ENCODE results near the gene WNT10A. TPM values are rescaled to one million over a fixed set of nuclear protein-coding genes. Genes with fewer than 3 reads are reported as not detected.
A peak's percentile ranks its signal among the peaks of the same experiment; 100 is the strongest.

Gene WNT10A
- not detected for total RNA-seq

- peak within 1 kb of the TSS in 1 of 3 donors; percentile 22 for H3K4me3 ChIP-seq (ENCODE audit: low read length in 3 of 3)
- peak within 1 kb of the TSS in 1 of 3 donors; percentile 8 for H3K9ac ChIP-seq (ENCODE audit: low read depth in 1 of 3, low read length in 3 of 3)
- no peaks in the 10 kb centered on the region for H3K36me3 ChIP-seq (ENCODE audit: control insufficient read depth in 3 of 3, insufficient read depth in 3 of 3, low read length in 3 of 3)
- H3K27me3 ChIP-seq (ENCODE audit: control insufficient read depth in 3 of 3, insufficient read depth in 3 of 3, low read length in 3 of 3): peaks cover 60 to 78% (median 66%) of the 10 kb centered on the region in 3 donors
- H3K4me1 ChIP-seq (ENCODE audit: control insufficient read depth in 3 of 3, insufficient read depth in 3 of 3, low read length in 3 of 3): peaks cover 9 to 15% (median 14%) of the 10 kb centered on the region in 3 donors
- H3K27ac ChIP-seq (ENCODE audit: low read depth, low read length): no peak within 1 kb of the TSS
- H3K9me3 ChIP-seq (ENCODE audit: control insufficient read depth in 3 of 3, low read length in 3 of 3): no peaks in the 10 kb centered on the region
Measured at GRCh38 chr2:218880102-218880858, at the start of gene WNT10A. TSS of gene WNT10A (plus strand) at chr2:218880852. CDS start at chr2:218880996, 144 bp downstream.

- Histone ChIP-seq H3K27me3 (ENCODE audit: control insufficient read depth in 3 of 3, insufficient read depth in 3 of 3, low read length in 3 of 3) (no peaks in the 10 kb centered on the region), H3K27ac (ENCODE audit: low read depth, low read length) (peak within 1 kb of the TSS; percentile 85), H3K9ac (ENCODE audit: low read depth in 1 of 3, low read length in 3 of 3) (peak within 1 kb of the TSS; percentile 81 to 98 (median 92)), H3K4me3 (ENCODE audit: low read length in 3 of 3) (peak within 1 kb of the TSS; percentile 86 to 97 (median 92)), H3K4me1 (ENCODE audit: control insufficient read depth in 3 of 3, insufficient read depth in 3 of 3, low read length in 3 of 3) (peaks cover 58 to 88% (median 65%) of the 10 kb centered on the region in 3 donors), H3K9me3 (ENCODE audit: control insufficient read depth in 3 of 3, low read length in 3 of 3) (no peaks in the 10 kb centered on the region), H3K36me3 (ENCODE audit: control insufficient read depth in 3 of 3, insufficient read depth in 3 of 3, low read length in 3 of 3) (peaks cover 0 to 3% (median 2%) of the 10 kb centered on the region in 3 donors)
Measured at GRCh38 chr2:218831378-218831990, 49.2 kb upstream of the WNT10A start, which contains the start of gene PRKAG3. TSS of gene PRKAG3 (minus strand) at chr2:218831803.

- Histone ChIP-seq H3K36me3 (ENCODE audit: control insufficient read depth in 3 of 3, insufficient read depth in 3 of 3, low read length in 3 of 3) (peaks cover 0 to 2% (median under 1%) of the 10 kb centered on the region in 3 donors), H3K4me1 (ENCODE audit: control insufficient read depth in 3 of 3, insufficient read depth in 3 of 3, low read length in 3 of 3) (peaks cover 58 to 82% (median 60%) of the 10 kb centered on the region in 3 donors), H3K9me3 (ENCODE audit: control insufficient read depth in 3 of 3, low read length in 3 of 3) (peaks cover 0 to 1% (median 0%) of the 10 kb centered on the region in 3 donors), H3K9ac (ENCODE audit: low read depth in 1 of 3, low read length in 3 of 3) (peak overlapping the region; percentile 81 to 98 (median 92)), H3K4me3 (ENCODE audit: low read length in 3 of 3) (peak overlapping the region; percentile 57 to 97 (median 86)), H3K27ac (ENCODE audit: low read depth, low read length) (peak overlapping the region; percentile 85), H3K27me3 (ENCODE audit: control insufficient read depth in 3 of 3, insufficient read depth in 3 of 3, low read length in 3 of 3) (no peaks in the 10 kb centered on the region)
Measured at GRCh38 chr2:218832081-218832480, 48.6 kb upstream of the WNT10A start.

DNA sequence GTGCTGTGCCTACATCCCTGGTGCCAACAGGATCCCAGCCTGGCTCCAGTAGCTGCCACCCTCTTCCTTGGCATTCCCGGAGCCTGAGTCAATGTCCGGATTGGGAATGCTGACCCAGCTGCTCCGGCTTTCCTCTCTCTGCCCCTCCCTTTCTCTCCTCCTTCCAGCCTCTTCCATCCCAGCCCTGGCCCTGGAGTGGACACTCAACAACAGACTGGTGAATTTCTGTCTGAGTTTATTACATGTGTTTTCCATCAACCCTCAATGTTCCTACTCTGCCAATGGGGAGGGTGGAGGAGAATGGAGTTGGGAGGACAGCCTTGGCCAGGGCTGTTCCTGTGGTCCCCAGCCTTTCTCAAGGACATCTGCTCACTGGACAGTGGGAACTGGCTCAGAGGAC lies 48.1 kb upstream of the WNT10A start:
- peaks cover 0 to 4% (median 0%) of the 10 kb centered on the region in 3 donors for H3K9me3 ChIP-seq (ENCODE audit: control insufficient read depth in 3 of 3, low read length in 3 of 3)
- peak overlapping the region; percentile 85 for H3K27ac ChIP-seq (ENCODE audit: low read depth, low read length)
- H3K9ac ChIP-seq (ENCODE audit: low read depth in 1 of 3, low read length in 3 of 3): peak overlapping the region in 1 of 3 donors; percentile 92
- H3K4me1 ChIP-seq (ENCODE audit: control insufficient read depth in 3 of 3, insufficient read depth in 3 of 3, low read length in 3 of 3): peaks cover 58 to 77% (median 58%) of the 10 kb centered on the region in 3 donors
- H3K27me3 ChIP-seq (ENCODE audit: control insufficient read depth in 3 of 3, insufficient read depth in 3 of 3, low read length in 3 of 3): no peaks in the 10 kb centered on the region
- H3K4me3 ChIP-seq (ENCODE audit: low read length in 3 of 3): peak overlapping the region; percentile 57 to 97 (median 86)
- peaks cover 0 to 2% (median 0%) of the 10 kb centered on the region in 3 donors for H3K36me3 ChIP-seq (ENCODE audit: control insufficient read depth in 3 of 3, insufficient read depth in 3 of 3, low read length in 3 of 3)

- Histone ChIP-seq H3K27me3 (ENCODE audit: control insufficient read depth in 3 of 3, insufficient read depth in 3 of 3, low read length in 3 of 3) (no peaks in the 10 kb centered on the region), H3K9me3 (ENCODE audit: control insufficient read depth in 3 of 3, low read length in 3 of 3) (peaks cover 0 to 4% (median 0%) of the 10 kb centered on the region in 3 donors), H3K9ac (ENCODE audit: low read depth in 1 of 3, low read length in 3 of 3) (no peak overlapping the region), H3K4me1 (ENCODE audit: control insufficient read depth in 3 of 3, insufficient read depth in 3 of 3, low read length in 3 of 3) (peaks cover 56 to 71% (median 57%) of the 10 kb centered on the region in 3 donors), H3K27ac (ENCODE audit: low read depth, low read length) (peak overlapping the region; percentile 85), H3K36me3 (ENCODE audit: control insufficient read depth in 3 of 3, insufficient read depth in 3 of 3, low read length in 3 of 3) (peaks cover 0 to 2% (median 0%) of the 10 kb centered on the region in 3 donors), H3K4me3 (ENCODE audit: low read length in 3 of 3) (peak overlapping the region in 1 of 3 donors; percentile 5)
Measured at GRCh38 chr2:218833023-218833609, 47.5 kb upstream of the WNT10A start.

DNA sequence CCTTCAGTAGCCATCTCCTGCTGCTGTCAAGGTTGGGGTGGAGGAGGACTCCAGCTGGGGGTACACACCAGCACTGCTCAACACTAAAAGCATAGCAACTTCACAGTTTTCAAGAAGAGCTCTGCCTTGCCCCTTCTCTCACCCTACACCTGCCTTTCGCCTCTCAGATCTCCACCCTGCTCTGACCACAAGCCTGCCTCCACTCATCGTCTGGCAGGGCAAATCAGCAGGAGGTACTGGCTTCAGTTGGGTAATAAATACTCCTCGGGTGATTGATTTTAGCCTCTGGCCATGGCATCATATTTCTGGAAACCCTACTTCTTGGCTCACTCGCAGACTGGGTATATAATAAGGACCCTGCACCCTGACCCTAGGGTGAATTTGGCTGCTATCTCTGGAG lies 46.0 kb upstream of the WNT10A start:
- H3K27me3 ChIP-seq (ENCODE audit: control insufficient read depth in 3 of 3, insufficient read depth in 3 of 3, low read length in 3 of 3): no peaks in the 10 kb centered on the region
- no peaks in the 10 kb centered on the region for H3K36me3 ChIP-seq (ENCODE audit: control insufficient read depth in 3 of 3, insufficient read depth in 3 of 3, low read length in 3 of 3)
- H3K4me3 ChIP-seq (ENCODE audit: low read length in 3 of 3): no peak overlapping the region
- peaks cover 47 to 60% (median 48%) of the 10 kb centered on the region in 3 donors for H3K4me1 ChIP-seq (ENCODE audit: control insufficient read depth in 3 of 3, insufficient read depth in 3 of 3, low read length in 3 of 3)
- peaks cover 0 to 4% (median 0%) of the 10 kb centered on the region in 3 donors for H3K9me3 ChIP-seq (ENCODE audit: control insufficient read depth in 3 of 3, low read length in 3 of 3)
- peak overlapping the region; percentile 20 for H3K27ac ChIP-seq (ENCODE audit: low read depth, low read length)
- H3K9ac ChIP-seq (ENCODE audit: low read depth in 1 of 3, low read length in 3 of 3): no peak overlapping the region

GRCh38 chr2:218837495-218837894 lies 43.2 kb upstream of the WNT10A start:
- Histone ChIP-seq H3K4me3 (ENCODE audit: low read length in 3 of 3) (no peak overlapping the region), H3K4me1 (ENCODE audit: control insufficient read depth in 3 of 3, insufficient read depth in 3 of 3, low read length in 3 of 3) (peaks cover 19 to 32% (median 21%) of the 10 kb centered on the region in 3 donors), H3K36me3 (ENCODE audit: control insufficient read depth in 3 of 3, insufficient read depth in 3 of 3, low read length in 3 of 3) (no peaks in the 10 kb centered on the region), H3K9me3 (ENCODE audit: control insufficient read depth in 3 of 3, low read length in 3 of 3) (peaks cover 0 to 4% (median 0%) of the 10 kb centered on the region in 3 donors), H3K27ac (ENCODE audit: low read depth, low read length) (no peak overlapping the region), H3K27me3 (ENCODE audit: control insufficient read depth in 3 of 3, insufficient read depth in 3 of 3, low read length in 3 of 3) (no peaks in the 10 kb centered on the region), H3K9ac (ENCODE audit: low read depth in 1 of 3, low read length in 3 of 3) (no peak overlapping the region)

GRCh38 chr2:218839430-218839829 lies 41.2 kb upstream of the WNT10A start:
- no peak overlapping the region for H3K9ac ChIP-seq (ENCODE audit: low read depth in 1 of 3, low read length in 3 of 3)
- H3K4me3 ChIP-seq (ENCODE audit: low read length in 3 of 3): no peak overlapping the region
- H3K27me3 ChIP-seq (ENCODE audit: control insufficient read depth in 3 of 3, insufficient read depth in 3 of 3, low read length in 3 of 3): no peaks in the 10 kb centered on the region
- H3K27ac ChIP-seq (ENCODE audit: low read depth, low read length): no peak overlapping the region
- H3K4me1 ChIP-seq (ENCODE audit: control insufficient read depth in 3 of 3, insufficient read depth in 3 of 3, low read length in 3 of 3): peaks cover 4 to 14% (median 5%) of the 10 kb centered on the region in 3 donors
- no peaks in the 10 kb centered on the region for H3K36me3 ChIP-seq (ENCODE audit: control insufficient read depth in 3 of 3, insufficient read depth in 3 of 3, low read length in 3 of 3)
- H3K9me3 ChIP-seq (ENCODE audit: control insufficient read depth in 3 of 3, low read length in 3 of 3): peaks cover 0 to 4% (median 0%) of the 10 kb centered on the region in 3 donors

GRCh38 chr2:218839888-218840287 lies 40.8 kb upstream of the WNT10A start:
- Histone ChIP-seq H3K4me1 (ENCODE audit: control insufficient read depth in 3 of 3, insufficient read depth in 3 of 3, low read length in 3 of 3) (peaks cover 0 to 9% (median under 1%) of the 10 kb centered on the region in 3 donors), H3K27me3 (ENCODE audit: control insufficient read depth in 3 of 3, insufficient read depth in 3 of 3, low read length in 3 of 3) (no peaks in the 10 kb centered on the region), H3K36me3 (ENCODE audit: control insufficient read depth in 3 of 3, insufficient read depth in 3 of 3, low read length in 3 of 3) (no peaks in the 10 kb centered on the region), H3K9ac (ENCODE audit: low read depth in 1 of 3, low read length in 3 of 3) (no peak overlapping the region), H3K4me3 (ENCODE audit: low read length in 3 of 3) (no peak overlapping the region), H3K9me3 (ENCODE audit: control insufficient read depth in 3 of 3, low read length in 3 of 3) (peaks cover 0 to 4% (median 0%) of the 10 kb centered on the region in 3 donors), H3K27ac (ENCODE audit: low read depth, low read length) (no peak overlapping the region)

Data from skeletal muscle tissue (tissue), 4 donors.